IMR-90 (cell line): ENCODE measurements around the gene SBF2.

Experiments used
- MAFK ChIP-seq: IDR thresholded peaks from 2 replicates; pipeline ENCODE4 v1.6.1; 2012; ENCODE audit warnings: low read depth, low read length, improper control_type of control experiment
- NFE2L2 ChIP-seq: fragments of 150-350 bp; IDR thresholded peaks from 2 replicates; pipeline ENCODE4 v1.6.1; 2016; ENCODE audit warnings: low read depth, mild to moderate bottlenecking, low read length
- POLR2A ChIP-seq: IDR thresholded peaks from 2 replicates; pipeline ENCODE4 v1.6.1; 2012; ENCODE audit warnings: mild to moderate bottlenecking, low read depth, low read length
- RFX5 ChIP-seq: IDR thresholded peaks from 2 replicates; pipeline ENCODE4 v1.8.0; 2012; ENCODE audit warnings: low read depth, mild to moderate bottlenecking, low read length, moderate library complexity
- TF ChIP-seq, protein P1 (sequence below): conservative IDR thresholded peaks from 2 replicates; pipeline ENCODE4 v1.5.1; 2012; ENCODE audit warnings: mild to moderate bottlenecking, low read depth, low read length, improper control_type of control experiment

GRCh38 chr11:9754010-9754471 lies 540.0 kb downstream of the SBF2 start:
- TF ChIP-seq, protein P1, sequence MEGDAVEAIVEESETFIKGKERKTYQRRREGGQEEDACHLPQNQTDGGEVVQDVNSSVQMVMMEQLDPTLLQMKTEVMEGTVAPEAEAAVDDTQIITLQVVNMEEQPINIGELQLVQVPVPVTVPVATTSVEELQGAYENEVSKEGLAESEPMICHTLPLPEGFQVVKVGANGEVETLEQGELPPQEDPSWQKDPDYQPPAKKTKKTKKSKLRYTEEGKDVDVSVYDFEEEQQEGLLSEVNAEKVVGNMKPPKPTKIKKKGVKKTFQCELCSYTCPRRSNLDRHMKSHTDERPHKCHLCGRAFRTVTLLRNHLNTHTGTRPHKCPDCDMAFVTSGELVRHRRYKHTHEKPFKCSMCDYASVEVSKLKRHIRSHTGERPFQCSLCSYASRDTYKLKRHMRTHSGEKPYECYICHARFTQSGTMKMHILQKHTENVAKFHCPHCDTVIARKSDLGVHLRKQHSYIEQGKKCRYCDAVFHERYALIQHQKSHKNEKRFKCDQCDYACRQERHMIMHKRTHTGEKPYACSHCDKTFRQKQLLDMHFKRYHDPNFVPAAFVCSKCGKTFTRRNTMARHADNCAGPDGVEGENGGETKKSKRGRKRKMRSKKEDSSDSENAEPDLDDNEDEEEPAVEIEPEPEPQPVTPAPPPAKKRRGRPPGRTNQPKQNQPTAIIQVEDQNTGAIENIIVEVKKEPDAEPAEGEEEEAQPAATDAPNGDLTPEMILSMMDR, result no peak
- TF ChIP-seq POLR2A, result no peak
- no peak for TF ChIP-seq MAFK
- TF ChIP-seq RFX5, result no peak
- no peak for TF ChIP-seq NFE2L2
